HEK293 (cell line): ENCODE data around the gene MXRA8.

ENCODE experiments used
- CTCF ChIA-PET: fragments of 350-600 bp; formaldehyde crosslinking; extraction: SDS; loops from one replicate; lab custom pipeline; 2021; ENCODE audit warnings: antibody characterized with exemption; lab: Yijun Ruan, JAX
- POLR2A ChIA-PET: fragments of 300-600 bp; formaldehyde crosslinking; extraction: SDS; loops from one replicate; lab custom pipeline; 2020; ENCODE audit warnings: antibody characterized with exemption, inconsistent platforms; lab: Yijun Ruan, JAX
- H3K27ac ChIP-seq: fragments of 200-500 bp; sonication (Bioruptor generic); 2 replicates; pipeline ENCODE4 v1.5.1; 2014; ENCODE audit warnings: low read depth, low read length, control low read depth, inconsistent platforms; ENCODE audit errors: extremely low read depth
- H3K36me3 ChIP-seq, 2 experiments: fragments of 200-500 bp in 1 of 2; sonication (Bioruptor generic) in 1 of 2; 1 replicate in 1 of 2; 2 replicates in 1 of 2; pipeline ENCODE4 v1.5.1; 2014 to 2017; ENCODE audit warnings: inconsistent platforms in 2 of 2, low read length in 2 of 2; ENCODE audit not compliant: control insufficient read depth in 2 of 2, insufficient read depth in 1 of 2
- H3K4me1 ChIP-seq: fragments of 200-500 bp; sonication (Bioruptor generic); 2 replicates; pipeline ENCODE4 v1.5.1; 2014; ENCODE audit warnings: mild to moderate bottlenecking, low read length, inconsistent platforms; ENCODE audit not compliant: control insufficient read depth, insufficient read depth
- H3K4me3 ChIP-seq: 2 replicates; pipeline ENCODE4 v1.5.1; 2011; ENCODE audit warnings: low read depth, mild to moderate bottlenecking, control low read depth, low read length, moderate library complexity
- H3K9me3 ChIP-seq: fragments of 200-500 bp; sonication (Bioruptor generic); 2 replicates; pipeline ENCODE4 v1.5.1; 2014; ENCODE audit warnings: low read depth, low read length, inconsistent platforms; ENCODE audit not compliant: control insufficient read depth, insufficient read depth
- GLI2 ChIP-seq: fragments of 450-650 bp; formaldehyde crosslinking; IDR thresholded peaks from 2 replicates; pipeline ENCODE4; 2017; ENCODE audit warnings: missing biosample characterization, missing genetic modification characterization, low read depth, borderline replicate concordance
- GLIS1 ChIP-seq: fragments of 450-650 bp; formaldehyde crosslinking; IDR thresholded peaks from 2 replicates; pipeline ENCODE4 v1.5.1; 2016; ENCODE audit warnings: missing biosample characterization, missing genetic modification characterization
- GLIS2 ChIP-seq: fragments of 450-650 bp; formaldehyde crosslinking; IDR thresholded peaks from 2 replicates; pipeline ENCODE4 v1.5.1; 2016; ENCODE audit warnings: missing biosample characterization, missing genetic modification characterization
- HIC1 ChIP-seq: fragments of 450-650 bp; formaldehyde crosslinking; IDR thresholded peaks from 2 replicates; pipeline ENCODE4 v1.5.1; 2016; ENCODE audit warnings: missing biosample characterization, missing genetic modification characterization
- HOXD13 ChIP-seq: sonication (generic); formaldehyde crosslinking; IDR thresholded peaks from 2 replicates; pipeline ENCODE4 v1.8.0; 2022; ENCODE audit warnings: missing genetic modification reagents, borderline replicate concordance
- MYNN ChIP-seq: fragments of 450-650 bp; formaldehyde crosslinking; IDR thresholded peaks from 2 replicates; pipeline ENCODE4 v1.5.1; 2016; ENCODE audit warnings: missing biosample characterization, missing genetic modification characterization, borderline replicate concordance
- OSR2 ChIP-seq: fragments of 450-650 bp; formaldehyde crosslinking; IDR thresholded peaks from 2 replicates; pipeline ENCODE4 v1.5.1; 2016; ENCODE audit warnings: missing biosample characterization, missing genetic modification characterization
- PRDM1 ChIP-seq: fragments of 450-650 bp; formaldehyde crosslinking; IDR thresholded peaks from 2 replicates; pipeline ENCODE4; 2016; ENCODE audit warnings: missing biosample characterization, missing genetic modification characterization
- SCRT1 ChIP-seq: fragments of 450-650 bp; formaldehyde crosslinking; IDR thresholded peaks from 2 replicates; pipeline ENCODE4 v1.5.1; 2016; ENCODE audit warnings: missing biosample characterization, missing genetic modification characterization, borderline replicate concordance
- SETDB1 ChIP-seq: IDR thresholded peaks from one replicate; pipeline ENCODE4 v1.6.1; 2017; ENCODE audit warnings: mild to moderate bottlenecking, low read length, moderate library complexity, mixed read lengths; ENCODE audit not compliant: insufficient read length
- ZBTB26 ChIP-seq: fragments of 450-650 bp; formaldehyde crosslinking; optimal IDR thresholded peaks from 2 replicates; pipeline ENCODE3; 2016; ENCODE audit warnings: missing biosample characterization, mild to moderate bottlenecking, missing genetic modification characterization
- ZBTB8A ChIP-seq: fragments of 450-650 bp; formaldehyde crosslinking; IDR thresholded peaks from 2 replicates; pipeline ENCODE4 v1.5.1; 2016; ENCODE audit warnings: missing biosample characterization, missing genetic modification characterization
- ZFHX2 ChIP-seq: fragments of 450-650 bp; formaldehyde crosslinking; conservative IDR thresholded peaks from 2 replicates; pipeline ENCODE4 v1.5.1; 2016; ENCODE audit warnings: missing biosample characterization, missing genetic modification characterization
- ZNF132 ChIP-seq: fragments of 450-650 bp; formaldehyde crosslinking; IDR thresholded peaks from 2 replicates; pipeline ENCODE4 v1.5.1; 2017; ENCODE audit warnings: missing biosample characterization, missing genetic modification characterization, borderline replicate concordance
- ZNF138 ChIP-seq: fragments of 450-650 bp; formaldehyde crosslinking; IDR thresholded peaks from 2 replicates; pipeline ENCODE4 v1.5.1; 2016; ENCODE audit warnings: missing biosample characterization, missing genetic modification characterization, borderline replicate concordance
- ZNF148 ChIP-seq: fragments of 450-650 bp; formaldehyde crosslinking; IDR thresholded peaks from 2 replicates; pipeline ENCODE4 v1.5.0; 2017; ENCODE audit warnings: missing biosample characterization, missing genetic modification characterization, borderline replicate concordance
- ZNF169 ChIP-seq: fragments of 450-650 bp; formaldehyde crosslinking; IDR thresholded peaks from 2 replicates; pipeline ENCODE4 v1.5.1; 2016; ENCODE audit warnings: missing biosample characterization, missing genetic modification characterization
- ZNF211 ChIP-seq: fragments of 450-650 bp; formaldehyde crosslinking; IDR thresholded peaks from 2 replicates; pipeline ENCODE4 v1.5.1; 2016; ENCODE audit warnings: low read depth, missing biosample characterization, missing genetic modification characterization
- ZNF221 ChIP-seq: fragments of 450-650 bp; formaldehyde crosslinking; IDR thresholded peaks from 2 replicates; pipeline ENCODE4 v1.5.1; 2017; ENCODE audit warnings: missing biosample characterization, missing genetic modification characterization, borderline replicate concordance
- ZNF266 ChIP-seq: fragments of 450-650 bp; formaldehyde crosslinking; IDR thresholded peaks from 2 replicates; pipeline ENCODE4 v1.5.1; 2016; ENCODE audit warnings: missing biosample characterization, missing genetic modification characterization, low read depth
- ZNF341 ChIP-seq: fragments of 450-650 bp; formaldehyde crosslinking; IDR thresholded peaks from 2 replicates; pipeline ENCODE4; 2016; ENCODE audit warnings: low read depth, missing biosample characterization, missing genetic modification characterization
- ZNF416 ChIP-seq: fragments of 450-650 bp; formaldehyde crosslinking; IDR thresholded peaks from 2 replicates; pipeline ENCODE4 v1.5.1; 2016; ENCODE audit warnings: missing biosample characterization, missing genetic modification characterization
- ZNF423 ChIP-seq: fragments of 450-650 bp; formaldehyde crosslinking; IDR thresholded peaks from 2 replicates; pipeline ENCODE4 v1.5.1; 2016; ENCODE audit warnings: missing biosample characterization, missing genetic modification characterization
- ZNF514 ChIP-seq: fragments of 450-650 bp; formaldehyde crosslinking; IDR thresholded peaks from 2 replicates; pipeline ENCODE4 v1.5.1; 2016; ENCODE audit warnings: missing biosample characterization, missing genetic modification characterization
- ZNF596 ChIP-seq: fragments of 450-650 bp; IDR thresholded peaks from 2 replicates; pipeline ENCODE4 v1.5.0; 2018; ENCODE audit warnings: missing biosample characterization, mild to moderate bottlenecking, missing genetic modification characterization, moderate library complexity
- ZNF621 ChIP-seq: fragments of 450-650 bp; formaldehyde crosslinking; IDR thresholded peaks from 2 replicates; pipeline ENCODE4 v1.5.1; 2017; ENCODE audit warnings: missing biosample characterization, missing genetic modification characterization
- ZNF664 ChIP-seq: fragments of 450-650 bp; formaldehyde crosslinking; IDR thresholded peaks from 2 replicates; pipeline ENCODE4 v1.5.1; 2016; ENCODE audit warnings: missing biosample characterization, missing genetic modification characterization
- ZNF768 ChIP-seq: fragments of 450-650 bp; formaldehyde crosslinking; IDR thresholded peaks from 2 replicates; pipeline ENCODE4 v1.5.1; 2018; ENCODE audit warnings: missing biosample characterization, mild to moderate bottlenecking, missing genetic modification characterization
- ZNF777 ChIP-seq: fragments of 450-650 bp; formaldehyde crosslinking; IDR thresholded peaks from 2 replicates; pipeline ENCODE4 v1.5.1; 2017; ENCODE audit warnings: missing biosample characterization, missing genetic modification characterization, borderline replicate concordance
- ZNF791 ChIP-seq: fragments of 450-650 bp; formaldehyde crosslinking; IDR thresholded peaks from 2 replicates; pipeline ENCODE4 v1.5.1; 2016; ENCODE audit warnings: missing biosample characterization, missing genetic modification characterization
- ZNF837 ChIP-seq: fragments of 450-650 bp; formaldehyde crosslinking; IDR thresholded peaks from 2 replicates; pipeline ENCODE4 v1.5.1; 2016; ENCODE audit warnings: missing biosample characterization, missing genetic modification characterization

Gene MXRA8

GRCh38 chr1:1345384-1345783 lies 13.0 kb downstream of the MXRA8 start (continued):
- TF ChIP-seq ZNF211, result no peak
- TF ChIP-seq ZNF266, result no peak
- no peak for TF ChIP-seq ZNF837 (tag by site-specific recombination)
- no peak for TF ChIP-seq ZNF169 (tag by site-specific recombination)
- no peak for TF ChIP-seq ZNF423
- TF ChIP-seq HOXD13 (CRISPR knock-in tag), result no peak
- no peak for TF ChIP-seq ZNF514 (tag by site-specific recombination)
- TF ChIP-seq ZNF791 (tag by site-specific recombination), result no peak
- TF ChIP-seq PRDM1 (tag by site-specific recombination), result no peak
- no peak for TF ChIP-seq ZNF596 (tag by site-specific recombination)
- no peak for TF ChIP-seq ZNF416 (tag by site-specific recombination)
- TF ChIP-seq ZNF138, result no peak
- TF ChIP-seq ZNF148 (tag by site-specific recombination), result no peak
- no peak for TF ChIP-seq ZFHX2 (tag by site-specific recombination)
- TF ChIP-seq ZNF221 (tag by site-specific recombination), result no peak
- TF ChIP-seq, all 188 proteins: peak for 4

- H3K4me3 ChIP-seq, result no peak overlapping the region
- no peaks in the 10 kb centered on the region for H3K9me3 ChIP-seq
- CTCF ChIA-PET, result interaction anchor here (0.6 to 1.0 kb wide), 6 partner anchors 18 to 257 kb away, joined by 3 to 5 read pairs (median 3); no protein-coding TSS in a partner anchor
- peaks cover 7% of the 10 kb centered on the region for H3K4me1 ChIP-seq
- peaks cover 0 to 49% of the 10 kb centered on the region in 2 experiments; a peak in 2 of 3 replicates for H3K36me3 ChIP-seq
- 0 out of 2 replicates have a peak overlapping the region, but pooled peaks have one; percentile 5 for H3K27ac ChIP-seq
- POLR2A ChIA-PET, result interaction anchor here (1.0 kb wide), 1 partner anchor 10 kb away, joined by 3 read pairs; no protein-coding TSS in a partner anchor
- no peak for TF ChIP-seq MYNN (tag by site-specific recombination)
- TF ChIP-seq GLIS1 (tag by site-specific recombination), result peak; percentile 89
- TF ChIP-seq ZBTB26 (tag by site-specific recombination), result no peak
- TF ChIP-seq ZNF777 (tag by site-specific recombination), result no peak
- no peak for TF ChIP-seq ZNF132 (tag by site-specific recombination)
- TF ChIP-seq HIC1 (tag by site-specific recombination), result peak; percentile 39; the same call in 1 of the 2 replicates
- no peak for TF ChIP-seq ZNF768
- TF ChIP-seq ZBTB8A, result peak; percentile 40; the same call in 1 of the 2 replicates
- no peak for TF ChIP-seq SETDB1
- TF ChIP-seq SCRT1 (tag by site-specific recombination), result no peak
- TF ChIP-seq ZNF341 (tag by site-specific recombination), result no peak
- TF ChIP-seq ZNF621, result no peak
- no peak for TF ChIP-seq GLI2 (tag by site-specific recombination)
- TF ChIP-seq OSR2 (tag by site-specific recombination), result no peak
- peak; percentile 74 for TF ChIP-seq GLIS2 (tag by site-specific recombination)
- no peak for TF ChIP-seq ZNF664 (tag by site-specific recombination)
Observed at GRCh38 chr1:1344655-1345361, 13.5 kb downstream of the MXRA8 start.
